HG03342 (cell line): Measurements from ENCODE around the gene ACSL6.
"Not testable (repeated sequence)": the region's sequence is repeated elsewhere in the genome, so short reads cannot be mapped to it uniquely, and the experiment has no call there.

Experiments used
- ATAC-seq: cut with Tn5 transposase; IDR thresholded peaks from one replicate; pipeline ENCODE4 v1.9.1; 2021; ENCODE audit warnings: mild to moderate bottlenecking, moderate library complexity; ENCODE audit not compliant: unreplicated experiment

The ACSL6 gene

DNA sequence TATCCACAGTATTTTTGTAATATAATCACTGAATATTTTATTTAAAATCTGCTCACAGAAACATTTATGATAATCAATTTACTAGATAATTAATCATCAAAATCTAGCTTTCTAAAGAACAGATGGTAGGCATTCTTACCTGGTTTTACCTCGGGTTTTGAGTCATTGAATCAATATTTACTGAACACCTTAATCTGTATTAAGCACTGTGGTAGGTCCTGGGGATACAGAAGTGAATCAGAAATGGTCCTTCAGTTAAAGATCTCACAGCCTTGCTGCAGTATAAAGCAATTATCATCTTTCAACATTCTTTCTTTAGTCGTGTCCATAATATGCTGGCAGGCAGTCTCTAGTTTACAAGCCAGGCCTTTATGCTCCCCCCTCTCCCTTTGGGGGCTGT, 64.0 kb downstream of the ACSL6 start:
- no peak for ATAC-seq

DNA sequence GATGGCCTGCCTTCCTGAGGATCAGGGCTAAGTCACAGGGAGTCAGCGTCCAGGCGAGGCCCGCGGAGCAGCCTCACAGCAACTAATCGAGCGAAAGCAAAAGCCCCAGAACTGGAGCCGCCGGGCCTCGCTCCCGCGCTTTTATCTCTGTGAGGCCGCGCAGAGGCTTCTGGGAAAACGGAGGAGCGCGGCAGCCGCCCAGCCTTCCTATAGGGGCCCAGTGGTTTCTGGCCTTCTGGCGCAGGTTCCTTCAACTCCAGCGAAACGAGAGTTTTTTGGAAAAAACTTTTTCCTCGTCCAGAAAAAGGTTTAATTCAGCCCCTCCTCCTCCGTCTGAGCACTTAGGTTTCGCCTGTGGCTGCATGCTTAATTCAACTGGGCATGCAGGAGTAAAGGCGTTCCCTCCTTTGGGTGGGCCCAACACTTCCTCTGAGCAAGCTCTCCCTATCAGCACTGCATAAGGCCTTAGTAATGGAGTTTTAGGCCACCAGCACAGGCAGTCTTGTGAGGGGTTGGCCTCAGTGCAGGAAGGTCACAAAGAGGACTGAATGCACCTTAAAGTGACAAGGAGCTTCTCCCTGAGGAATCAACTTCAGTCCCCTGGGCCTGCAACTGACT, 65.8 kb downstream of the ACSL6 start, which contains the start of gene MEIKIN:
Gene MEIKIN, minus strand, starts transcription at position 113 of the 618 bp plus-strand sequence. CDS start 158 bp downstream, outside the sequence.
- ATAC-seq, result no peak

DNA sequence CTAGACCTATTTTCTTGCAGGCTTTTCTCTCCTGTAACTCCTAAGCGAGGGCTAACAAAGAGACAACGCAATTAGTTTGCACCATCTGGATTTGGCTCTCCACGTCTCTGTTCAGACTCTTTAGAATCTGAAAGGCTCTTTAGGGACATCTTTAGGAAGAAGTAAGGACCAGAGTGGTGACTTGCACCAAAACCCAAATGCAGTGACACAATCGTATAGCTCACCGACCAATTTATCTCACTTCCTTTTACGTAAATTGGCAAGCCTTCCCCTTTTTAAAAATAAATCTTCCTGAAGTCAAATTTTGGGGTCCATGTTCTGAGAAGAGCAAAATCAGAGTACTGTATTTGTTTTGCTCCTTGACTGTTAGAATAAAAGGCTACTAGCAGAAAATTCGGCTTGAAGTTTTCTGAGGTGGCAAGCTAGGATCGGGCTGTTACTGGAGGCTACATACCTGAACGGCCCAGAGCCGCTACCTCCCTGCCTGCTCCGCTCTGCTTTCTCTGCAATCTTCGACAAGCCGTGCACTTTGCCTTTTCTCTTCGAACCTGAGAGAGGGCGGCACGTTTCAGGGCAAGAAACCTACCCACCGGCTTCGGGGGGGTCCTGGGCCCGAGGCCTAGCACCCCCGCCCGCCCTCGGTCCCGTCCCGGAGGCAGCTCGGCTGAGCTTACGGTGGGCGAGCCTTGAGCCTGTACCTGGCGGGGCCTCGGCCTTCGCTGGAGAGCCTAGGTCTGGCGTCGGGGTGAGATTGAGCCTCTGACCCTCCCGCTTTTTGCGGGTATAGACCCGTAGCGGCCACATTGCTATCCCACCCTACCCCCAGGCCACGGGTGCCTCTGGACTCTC, 66.5 kb downstream of the ACSL6 start:
- ATAC-seq, result no peak

DNA sequence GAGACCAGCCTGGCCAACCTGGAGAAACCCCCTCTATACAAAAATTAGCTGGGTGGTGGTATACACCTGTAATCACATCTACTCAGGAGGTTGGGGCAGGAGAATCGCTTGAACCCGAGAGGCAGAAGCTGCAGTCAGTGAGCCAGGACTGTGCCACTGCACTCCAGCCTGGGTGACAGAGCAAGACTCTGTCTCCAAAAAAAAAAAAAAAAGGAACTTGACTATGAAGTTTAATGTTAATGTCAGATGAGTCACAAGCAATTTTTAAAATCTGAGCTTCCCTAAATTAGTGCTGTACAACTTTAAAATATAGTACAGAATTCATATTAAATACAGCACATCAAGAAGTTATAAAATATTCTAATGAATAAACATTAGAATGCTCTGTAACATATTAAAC, 67.5 kb downstream of the ACSL6 start:
- no peak for ATAC-seq

DNA sequence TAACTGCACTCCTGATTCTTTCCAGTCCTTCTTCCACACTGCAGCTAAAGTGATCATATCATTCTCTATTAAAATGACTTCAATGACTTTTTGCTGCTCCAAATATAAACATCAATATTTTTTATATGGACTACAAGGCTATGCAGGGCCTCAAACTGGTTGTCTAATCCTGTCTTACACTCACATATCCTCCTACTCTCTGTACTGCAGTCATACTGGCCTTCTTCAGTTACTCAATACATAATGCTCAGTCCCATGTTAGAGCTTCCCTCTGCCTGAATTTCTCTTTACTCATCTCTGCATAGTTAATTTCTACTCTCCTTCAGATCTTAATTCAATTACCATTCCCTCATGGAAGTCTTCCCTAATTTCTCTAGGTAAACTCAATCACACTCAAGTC, 69.4 kb downstream of the ACSL6 start:
- ATAC-seq, result no peak

DNA sequence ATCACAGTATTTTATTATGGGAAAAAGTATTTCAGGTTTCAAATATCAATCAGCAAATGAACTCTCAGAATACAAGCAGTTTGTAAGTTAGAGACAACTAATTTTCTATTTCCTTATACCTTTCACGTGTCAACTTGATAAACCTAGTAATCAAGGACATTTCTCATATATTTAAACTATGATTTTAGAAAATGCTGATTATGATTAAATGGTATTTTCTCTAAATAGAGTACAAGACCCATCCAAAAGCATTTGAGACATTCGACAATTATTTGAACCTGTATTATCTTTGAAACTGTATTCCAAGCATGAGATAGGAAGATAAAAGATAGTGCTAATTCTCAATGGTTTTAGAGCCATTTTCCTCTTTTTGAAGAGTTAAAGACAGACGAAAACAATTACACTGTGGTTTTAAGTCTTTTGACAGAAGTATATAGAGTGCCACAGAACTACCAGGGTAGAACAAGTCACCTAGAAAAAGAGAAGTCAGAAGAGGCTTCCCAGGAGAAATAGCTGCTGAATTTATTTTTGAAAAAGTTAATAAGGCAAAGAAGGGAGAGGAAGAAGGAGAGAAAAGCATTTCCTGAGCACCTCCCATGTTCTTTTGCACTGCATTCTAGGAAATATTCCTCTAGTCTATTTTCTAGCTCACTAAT, 71.6 kb downstream of the ACSL6 start:
- no peak for ATAC-seq

DNA sequence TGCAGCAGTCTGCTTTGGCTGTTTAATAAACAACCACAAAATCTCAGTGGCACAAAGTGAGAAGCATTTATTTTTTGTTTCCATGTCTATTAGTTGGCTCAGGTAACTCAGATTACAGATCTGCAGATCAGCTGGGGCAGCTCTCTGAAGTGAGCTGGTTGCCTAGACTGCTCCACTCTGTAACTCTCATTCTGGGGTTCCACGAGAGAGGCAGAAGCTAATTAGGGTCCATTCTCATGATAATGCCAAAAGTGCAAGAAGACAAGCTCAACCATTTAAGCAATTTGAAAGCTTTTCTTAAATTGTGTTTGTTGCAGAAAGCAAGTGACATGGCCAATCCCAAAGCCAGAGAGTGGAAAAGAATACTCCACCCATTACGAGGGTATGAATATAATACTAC, 79.2 kb downstream of the ACSL6 start:
- no peak for ATAC-seq

DNA sequence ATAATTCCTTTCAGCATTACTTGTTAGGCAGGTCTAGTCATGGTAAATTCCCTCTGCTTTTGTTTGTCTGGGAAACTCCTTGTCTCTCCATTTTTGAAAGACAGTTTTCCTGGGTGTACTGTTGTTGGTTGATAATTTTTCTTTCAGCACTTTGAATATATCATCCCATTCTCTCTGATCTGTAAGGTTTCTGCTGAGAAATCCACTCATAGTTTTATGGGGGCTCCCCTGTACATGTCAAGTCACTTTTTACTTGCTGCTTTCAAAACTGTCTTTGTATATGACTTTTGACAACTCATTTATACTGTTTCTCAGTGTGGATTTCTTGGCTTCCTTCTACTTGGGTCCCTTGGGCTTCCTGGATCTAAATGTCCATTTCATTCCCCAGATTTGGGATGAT, 82.5 kb downstream of the ACSL6 start:
- no peak for ATAC-seq

DNA sequence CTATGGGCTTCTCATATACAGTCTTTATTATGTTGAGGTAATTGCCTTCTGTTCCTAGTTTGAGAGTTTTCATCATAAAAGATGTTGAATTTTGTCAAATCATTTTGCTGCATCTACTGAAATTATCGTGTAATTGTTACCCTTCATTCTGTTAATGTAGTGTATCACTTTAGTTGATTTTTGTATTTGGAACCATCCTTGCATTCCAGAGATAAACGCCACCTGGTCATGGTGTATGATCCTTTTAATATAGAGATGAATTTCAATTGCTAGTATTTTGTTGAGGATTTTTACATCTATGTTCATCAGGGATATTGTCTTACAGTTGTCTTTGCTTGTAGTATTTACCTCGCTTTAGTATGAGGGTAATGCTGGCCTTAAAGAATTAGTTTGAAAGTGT, 85.3 kb downstream of the ACSL6 start:
- no peak for ATAC-seq

DNA sequence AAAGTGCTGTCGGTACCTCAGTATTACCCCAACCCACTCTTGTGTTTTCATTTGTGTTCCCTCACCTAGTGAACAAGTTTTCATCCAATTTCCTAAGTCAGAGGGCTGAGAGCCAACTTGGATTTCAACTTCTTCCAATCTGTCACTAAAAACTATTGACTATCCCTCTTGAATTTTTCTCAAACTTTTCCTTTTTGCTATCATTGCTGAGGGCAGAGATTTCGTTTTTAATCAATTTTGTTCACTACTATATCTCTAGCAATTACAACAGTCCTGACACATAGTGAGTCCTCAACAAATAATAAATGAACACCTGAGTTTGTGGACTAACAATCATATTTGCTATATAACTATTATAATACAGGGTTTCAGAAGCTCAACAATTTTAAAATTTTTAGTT, 95.0 kb downstream of the ACSL6 start:
- no peak for ATAC-seq

DNA sequence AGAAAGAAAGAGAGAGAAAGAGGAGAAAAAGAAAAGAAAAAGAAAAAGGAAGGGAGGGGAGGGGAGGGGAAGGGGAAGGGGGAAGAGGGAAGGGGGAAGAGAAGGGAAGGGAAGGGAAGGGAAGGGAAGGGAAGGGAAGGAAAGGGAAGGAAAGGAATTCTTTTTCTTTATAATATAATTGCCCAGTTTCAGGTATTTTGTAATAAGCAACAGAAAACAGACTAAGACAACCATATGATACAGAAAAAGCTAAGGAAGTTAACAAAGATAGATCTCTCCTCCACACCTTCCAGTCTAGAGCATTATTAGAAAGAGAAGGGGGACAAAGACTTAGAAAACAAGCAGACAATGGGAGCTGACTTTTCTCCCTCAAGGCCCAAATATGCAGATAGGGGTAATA, 97.0 kb downstream of the ACSL6 start:
- ATAC-seq, result no peak

DNA sequence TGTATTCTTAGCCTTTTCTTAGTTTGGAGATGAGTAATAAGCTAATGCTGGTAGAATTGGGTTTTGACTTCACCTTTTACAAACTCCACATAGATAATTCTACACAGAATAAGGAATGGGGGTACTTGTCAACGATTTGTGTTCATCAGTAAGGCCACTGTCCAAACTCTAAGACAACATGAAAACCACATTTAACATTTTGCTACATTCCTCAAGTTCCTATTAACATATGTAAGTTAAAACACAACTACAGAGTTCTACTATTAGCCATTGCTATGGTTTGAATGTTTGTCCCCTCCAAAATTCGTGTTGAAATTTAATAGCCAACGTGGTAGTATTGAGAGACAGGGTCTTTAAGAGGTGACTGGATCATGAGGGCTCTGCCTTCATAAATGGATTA, 97.9 kb downstream of the ACSL6 start:
- no peak for ATAC-seq

DNA sequence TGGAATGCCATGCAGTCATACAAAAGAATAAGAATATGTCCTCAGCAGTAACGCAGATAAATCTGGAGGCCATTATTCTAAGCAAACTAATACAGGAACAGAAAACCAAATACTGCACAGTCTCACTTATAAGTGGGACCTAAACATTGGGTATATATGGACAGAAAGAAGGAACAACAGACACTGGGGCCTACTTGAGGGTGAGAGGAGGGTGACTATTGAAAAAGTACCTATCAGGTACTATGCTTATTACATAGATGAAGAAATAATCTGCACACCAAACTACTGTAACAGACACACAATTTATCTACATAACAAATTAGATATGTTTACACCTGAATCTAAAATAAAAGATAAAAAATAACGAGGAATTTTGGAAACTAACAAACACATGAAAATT, 104.8 kb downstream of the ACSL6 start:
- no peak for ATAC-seq

DNA sequence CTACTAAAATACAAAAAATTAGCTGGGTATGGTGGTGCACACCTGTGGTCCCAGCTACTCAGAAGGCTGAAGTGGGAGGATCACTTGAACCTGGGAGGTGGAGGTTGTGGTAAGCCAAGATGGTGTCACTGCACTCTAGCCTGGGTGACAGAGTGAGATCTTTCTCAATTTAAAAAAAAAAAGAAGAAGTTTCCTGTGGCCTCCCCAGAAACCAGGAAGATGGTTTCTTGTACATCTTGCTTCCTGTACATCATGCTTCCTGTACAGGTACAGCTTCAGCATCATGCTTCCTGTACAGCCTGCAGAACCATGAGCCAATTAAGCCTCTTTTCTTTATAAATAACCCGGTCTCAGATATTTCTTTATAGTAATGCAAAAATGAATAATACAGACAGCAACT, 109.2 kb downstream of the ACSL6 start:
- ATAC-seq, result not testable (repeated sequence)
